ENCODE results near the gene PELI2.
A peak's percentile ranks its signal among the peaks of the same experiment; 100 is the strongest.

Gene PELI2, protein sequence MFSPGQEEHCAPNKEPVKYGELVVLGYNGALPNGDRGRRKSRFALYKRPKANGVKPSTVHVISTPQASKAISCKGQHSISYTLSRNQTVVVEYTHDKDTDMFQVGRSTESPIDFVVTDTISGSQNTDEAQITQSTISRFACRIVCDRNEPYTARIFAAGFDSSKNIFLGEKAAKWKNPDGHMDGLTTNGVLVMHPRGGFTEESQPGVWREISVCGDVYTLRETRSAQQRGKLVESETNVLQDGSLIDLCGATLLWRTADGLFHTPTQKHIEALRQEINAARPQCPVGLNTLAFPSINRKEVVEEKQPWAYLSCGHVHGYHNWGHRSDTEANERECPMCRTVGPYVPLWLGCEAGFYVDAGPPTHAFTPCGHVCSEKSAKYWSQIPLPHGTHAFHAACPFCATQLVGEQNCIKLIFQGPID

DNA sequence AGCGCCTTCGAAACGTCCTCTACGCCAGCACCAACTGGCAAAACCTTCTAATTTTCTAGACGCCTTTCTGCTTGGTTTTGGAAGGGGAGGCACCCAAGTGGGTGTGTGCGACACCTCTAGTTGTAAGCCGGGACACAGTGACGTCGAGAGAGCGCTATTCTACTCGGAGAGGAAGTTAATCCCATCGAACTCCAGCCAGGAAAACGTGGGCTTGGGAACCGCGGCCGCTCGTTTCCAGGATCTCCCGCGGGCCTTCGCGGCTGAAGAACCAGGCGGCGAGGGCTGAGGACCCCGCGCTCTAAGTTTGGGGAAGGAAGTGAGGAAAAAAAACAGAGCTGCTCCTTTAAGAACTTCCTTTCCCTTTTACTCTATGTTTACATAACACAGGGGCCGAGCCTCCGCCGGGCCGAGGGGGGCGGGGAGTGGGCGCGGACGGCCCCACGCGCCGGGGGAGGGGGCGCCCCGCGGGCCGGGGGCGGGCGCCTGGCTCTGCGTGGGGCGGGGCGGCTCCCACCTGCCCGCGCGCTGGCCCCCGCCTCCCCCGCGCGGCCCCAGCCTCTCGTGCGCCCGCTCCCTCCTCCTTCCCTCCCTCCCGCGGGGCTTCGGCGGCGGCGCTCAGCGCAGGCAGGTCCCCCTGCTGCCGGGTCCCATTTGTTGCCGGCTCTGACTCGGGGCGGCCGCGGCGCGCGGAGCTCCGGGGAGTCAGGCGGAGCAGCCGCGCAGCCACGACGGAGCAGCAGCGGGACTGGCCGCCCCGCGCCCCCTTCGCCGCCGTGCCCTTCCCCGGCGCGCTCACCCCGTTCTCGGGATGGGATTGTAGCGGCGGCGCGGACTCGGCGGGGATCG is at the start of gene PELI2:
TSS of gene PELI2 (plus strand) at position 647 of the 846 bp plus-strand sequence. CDS start 250 bp downstream, outside the sequence.
- peak; percentile 94 for DNase-seq (ENCODE audit: low read depth, low spot score)

- DNase-seq (ENCODE audit: low read depth, low spot score) = no peak
Measured at GRCh38 chr14:56073799-56074198, 44.4 kb upstream of the PELI2 start.

- no peak for DNase-seq (ENCODE audit: low read depth, low spot score)
Measured at GRCh38 chr14:56075301-56075700, 42.9 kb upstream of the PELI2 start.

GRCh38 chr14:56081139-56081538 is 37.1 kb upstream of the PELI2 start:
- no peak for DNase-seq (ENCODE audit: low read depth, low spot score)

DNA sequence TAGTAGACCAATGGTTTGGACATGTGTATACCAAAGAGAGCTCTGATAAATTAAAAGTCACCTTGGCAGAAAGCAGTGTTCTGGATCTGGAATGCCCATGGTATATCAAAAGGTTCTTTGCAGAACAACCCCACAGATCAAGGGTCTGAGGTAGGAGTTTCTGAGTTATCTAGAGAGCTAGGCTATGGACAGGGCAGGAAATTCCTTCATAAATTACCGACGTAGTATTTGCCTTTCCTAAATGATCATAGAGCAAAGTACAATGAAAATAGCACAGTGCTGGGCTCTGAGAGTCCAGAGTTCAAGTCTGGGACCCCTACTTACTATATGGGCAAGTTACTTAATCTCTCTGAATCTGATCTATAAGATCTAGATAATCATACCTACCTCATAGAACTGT is 35.3 kb upstream of the PELI2 start:
- no peak for DNase-seq (ENCODE audit: low read depth, low spot score)

GRCh38 chr14:56085471-56085870 is 32.7 kb upstream of the PELI2 start:
- no peak for DNase-seq (ENCODE audit: low read depth, low spot score)

GRCh38 chr14:56087671-56088471 is 30.3 kb upstream of the PELI2 start:
- DNase-seq (ENCODE audit: low read depth, low spot score) = peak; percentile 80

DNA sequence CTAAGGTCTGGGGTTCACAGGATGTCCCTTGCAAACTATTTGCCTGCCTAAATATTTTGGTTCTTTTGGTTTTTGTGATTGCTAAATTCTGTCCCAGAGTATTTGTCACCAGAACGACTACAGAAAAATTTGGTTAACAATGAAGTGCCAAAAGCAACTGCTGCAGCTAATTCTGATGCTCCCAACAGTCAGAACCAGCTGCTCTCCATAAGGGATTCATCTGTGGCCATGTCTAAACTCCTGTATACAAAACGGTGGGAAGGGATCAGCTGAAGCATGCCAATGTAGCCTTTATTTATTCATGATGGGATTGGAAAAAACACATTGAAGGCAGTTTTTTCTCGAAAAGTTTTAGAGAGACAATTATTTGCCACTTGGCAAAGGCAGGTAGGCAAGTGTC is 29.3 kb upstream of the PELI2 start:
- DNase-seq (ENCODE audit: low read depth, low spot score) = no peak

DNA sequence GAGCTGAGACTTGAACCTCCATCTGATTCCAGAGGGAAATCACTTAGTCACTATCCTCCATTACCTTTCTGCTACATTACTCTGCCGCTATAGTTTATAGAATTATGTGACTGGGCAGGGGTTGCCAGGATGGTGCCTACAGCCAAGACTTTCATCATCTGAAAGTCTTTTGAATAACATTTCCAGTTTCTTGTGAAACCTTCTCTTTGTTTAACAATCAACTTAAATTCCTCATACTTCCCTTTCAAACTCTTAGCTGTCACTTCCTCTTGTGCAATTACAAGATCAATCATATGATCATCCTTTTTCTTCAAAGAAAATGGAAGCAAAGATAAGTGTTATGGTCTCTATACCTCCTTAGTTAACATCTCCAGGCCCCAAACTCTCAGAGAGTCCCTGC is 25.4 kb upstream of the PELI2 start:
- DNase-seq (ENCODE audit: low read depth, low spot score) = no peak

- DNase-seq (ENCODE audit: low read depth, low spot score) = no peak
Measured at GRCh38 chr14:56094076-56094475, 24.1 kb upstream of the PELI2 start.

- DNase-seq (ENCODE audit: low read depth, low spot score) = no peak
Measured at GRCh38 chr14:56098021-56098420, 20.2 kb upstream of the PELI2 start.

- peak; percentile 34 for DNase-seq (ENCODE audit: low read depth, low spot score)
Measured at GRCh38 chr14:56099081-56099797, 19.0 kb upstream of the PELI2 start.

- peak; percentile 58 for DNase-seq (ENCODE audit: low read depth, low spot score)
Measured at GRCh38 chr14:56100556-56100955, 17.7 kb upstream of the PELI2 start.

GRCh38 chr14:56102941-56103340 is 15.3 kb upstream of the PELI2 start:
- no peak for DNase-seq (ENCODE audit: low read depth, low spot score)

DNA sequence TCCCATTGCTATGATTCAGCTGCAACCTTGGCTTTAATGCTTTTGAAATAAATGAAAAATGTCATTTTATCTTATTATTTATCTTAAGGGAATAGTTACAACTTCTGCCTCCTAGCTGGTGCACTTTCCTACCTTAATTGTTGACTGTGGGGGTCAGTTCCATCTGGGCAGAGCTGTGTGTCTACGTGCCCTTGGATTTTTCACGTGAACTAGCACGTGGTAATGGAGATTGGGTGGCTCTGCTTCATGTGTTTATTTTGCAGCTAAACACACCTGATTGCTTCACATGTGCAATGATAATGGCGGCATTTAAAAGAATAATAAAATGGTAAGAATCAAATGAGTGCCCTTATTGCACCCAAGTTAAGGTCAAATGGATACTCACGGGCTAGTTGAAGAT is 10.6 kb upstream of the PELI2 start:
- DNase-seq (ENCODE audit: low read depth, low spot score) = no peak

DNA sequence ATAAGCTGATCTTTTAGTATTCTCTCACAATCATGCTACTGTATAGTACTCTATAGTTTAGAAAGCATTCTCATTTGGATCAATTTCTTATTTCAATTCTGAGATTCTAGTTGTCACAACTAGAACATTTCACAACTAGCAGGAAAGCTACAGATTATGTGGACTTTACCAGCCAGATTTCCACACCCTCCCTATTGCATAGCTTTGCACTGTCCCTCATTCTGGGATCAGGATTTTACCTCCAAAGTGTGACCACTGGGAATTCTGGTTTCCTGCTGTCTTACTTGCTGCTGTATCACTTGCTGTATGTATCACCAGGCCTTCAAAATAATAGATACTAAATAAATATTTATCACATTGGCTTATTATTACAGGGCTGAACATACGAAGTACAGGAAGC is 10.2 kb upstream of the PELI2 start:
- DNase-seq (ENCODE audit: low read depth, low spot score) = no peak

DNA sequence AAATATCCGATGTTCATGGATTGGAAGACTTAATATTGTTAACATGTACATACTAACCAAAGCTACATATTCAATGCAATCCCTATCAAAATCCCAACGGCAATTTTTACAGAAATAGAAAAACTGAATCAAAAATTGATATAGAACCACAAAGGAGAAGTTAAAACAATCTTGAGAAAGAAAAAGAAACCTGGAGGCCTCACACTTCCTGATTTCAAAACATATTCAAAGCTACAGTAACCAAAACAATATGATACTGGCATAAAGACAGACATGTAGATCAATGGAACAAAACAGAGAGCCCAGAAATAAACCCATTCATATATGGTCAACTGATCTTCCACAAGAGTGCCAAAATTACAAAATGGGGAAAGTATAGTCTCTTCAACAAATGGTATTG is 5.4 kb upstream of the PELI2 start:
- DNase-seq (ENCODE audit: low read depth, low spot score) = no peak

DNA sequence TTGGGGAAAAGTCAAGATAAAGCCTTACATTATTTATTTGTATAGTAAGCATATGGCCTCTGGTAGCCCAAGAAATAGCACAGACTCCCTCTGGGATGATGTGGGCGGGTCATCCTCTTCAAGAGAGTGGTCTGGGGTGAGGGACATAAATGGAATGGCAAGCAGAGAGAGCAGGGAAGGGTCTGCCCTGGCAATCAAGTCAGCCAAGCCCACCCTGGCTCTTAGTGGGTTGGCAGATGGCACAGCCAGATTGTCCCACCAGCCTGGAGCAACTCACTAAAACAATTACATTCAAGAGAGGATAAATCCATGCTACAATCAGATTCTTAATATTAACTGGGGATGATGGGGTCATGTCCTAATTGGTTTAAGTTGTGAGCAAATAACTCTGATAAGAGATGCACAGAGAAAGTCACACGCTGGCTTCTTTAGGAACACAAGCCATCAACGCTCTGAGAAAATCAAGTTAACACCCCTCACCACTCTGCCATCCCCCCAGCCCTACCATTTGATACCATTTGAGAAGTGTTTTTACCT is 2.8 kb upstream of the PELI2 start:
- no peak for DNase-seq (ENCODE audit: low read depth, low spot score)

DNA sequence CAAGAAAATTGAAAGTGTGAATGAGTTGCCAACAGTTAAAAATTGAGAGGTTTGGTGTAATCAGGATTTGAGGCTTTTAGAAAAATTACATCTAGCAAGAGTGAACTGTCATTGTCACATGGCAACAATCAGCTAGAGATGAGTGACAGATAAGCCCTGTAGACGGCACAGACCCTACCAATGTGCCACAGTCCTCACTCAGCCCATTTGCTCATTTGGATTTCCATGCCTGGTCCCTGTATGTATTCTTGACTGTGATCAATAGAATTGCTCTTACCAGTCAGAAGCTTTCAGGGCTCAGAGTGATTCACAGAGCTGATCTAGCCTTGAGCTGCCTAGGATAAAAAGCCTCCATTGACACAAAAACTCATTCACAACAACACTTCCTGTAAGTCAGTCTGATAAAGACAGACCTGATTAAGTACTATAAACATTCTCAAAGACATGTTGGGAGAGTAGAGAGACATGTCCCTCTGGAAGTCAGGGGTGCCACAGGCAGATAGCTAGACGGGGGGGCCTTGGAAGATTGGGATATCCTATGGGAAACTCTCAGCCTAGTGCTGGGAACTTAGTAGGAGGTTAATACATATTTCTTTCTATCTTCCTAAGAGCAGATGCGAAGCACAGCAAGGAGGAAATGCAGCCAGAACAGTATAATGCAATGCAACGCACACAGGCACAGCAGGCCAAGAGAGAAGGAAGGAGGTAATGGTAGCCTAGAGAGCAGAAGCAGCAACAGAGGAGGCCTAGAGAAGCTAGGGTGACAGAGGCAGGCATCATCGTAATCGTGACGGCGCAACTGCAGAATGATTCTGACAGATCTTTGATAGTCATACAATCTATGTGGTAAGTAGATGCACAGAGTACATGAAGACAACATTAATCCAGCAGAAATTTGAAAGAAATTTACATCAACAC is 2.0 kb upstream of the PELI2 start:
- DNase-seq (ENCODE audit: low read depth, low spot score) = no peak

DNA sequence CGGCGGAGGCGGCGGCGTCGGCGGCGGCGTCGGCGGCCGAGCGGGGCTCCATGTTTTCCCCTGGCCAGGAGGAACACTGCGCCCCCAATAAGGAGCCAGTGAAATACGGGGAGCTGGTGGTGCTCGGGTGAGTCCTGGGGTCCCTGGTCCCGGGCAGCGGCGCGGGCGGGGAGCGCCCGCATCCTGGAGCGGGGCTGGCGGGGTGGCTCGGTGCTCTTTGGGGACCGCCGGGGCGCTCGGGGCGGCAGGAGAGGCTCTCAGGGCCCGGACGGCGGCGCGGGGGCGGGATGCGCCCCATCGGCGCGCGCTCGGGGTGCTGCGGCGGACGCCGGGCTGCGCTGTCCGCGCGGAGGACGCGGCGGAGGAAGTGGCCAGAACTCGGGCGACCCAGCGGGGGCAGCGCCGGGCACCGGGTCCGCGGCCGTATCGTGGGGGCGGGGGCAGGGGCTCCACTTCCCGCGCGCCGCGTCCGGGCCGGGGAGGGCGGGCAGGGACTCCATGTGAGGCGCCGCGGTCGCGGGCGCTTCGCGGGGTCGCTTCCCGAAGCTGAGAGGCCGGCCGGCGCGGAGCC is 485 bp downstream of the PELI2 start:
- DNase-seq (ENCODE audit: low read depth, low spot score) = peak; percentile 57
